Tibial nerve (tissue), 4 donors: ENCODE measurements around the gene TBL2. TPM values are rescaled to one million over a fixed set of nuclear protein-coding genes. Genes with fewer than 3 reads are reported as not detected.

ENCODE experiments used
- DNase-seq, 2 donors: peaks; one replicate each; pipeline ENCODE4 v3.0.0-alpha.2; 2019; ENCODE audit warnings: low spot score in 2 of 2
- H3K27ac ChIP-seq, 4 donors: fragments of 200-600 bp; sonication (generic) in 3 of 4; one replicate each; pipeline ENCODE4 v1.5.1; 2017 to 2019; ENCODE audit warnings: mild to moderate bottlenecking in 1 of 4
- H3K27me3 ChIP-seq, 2 donors: fragments of 200-600 bp; sonication (generic) in 1 of 2; one replicate each; pipeline versions ENCODE4 v1.5.1 to v1.6.0; 2017 to 2019
- H3K36me3 ChIP-seq, 3 donors: fragments of 200-600 bp; sonication (generic); one replicate each; pipeline ENCODE4 v1.5.1; 2018 to 2019
- H3K4me1 ChIP-seq, 4 donors: fragments of 200-600 bp; sonication (generic) in 3 of 4; one replicate each; pipeline ENCODE4 v1.5.1; 2017 to 2019
- H3K4me3 ChIP-seq, 4 donors: fragments of 200-600 bp; sonication (generic) in 3 of 4; one replicate each; pipeline ENCODE4 v1.5.1; 2017 to 2019; ENCODE audit warnings: mild to moderate bottlenecking in 1 of 4, moderate library complexity in 1 of 4
- H3K9me3 ChIP-seq, 4 donors: fragments of 200-600 bp; sonication (generic) in 3 of 4; one replicate each; pipeline ENCODE4 v1.5.1; 2017 to 2019
- EP300 ChIP-seq, 2 donors: sonication (generic); formaldehyde crosslinking; IDR thresholded peaks; one replicate each; pipeline ENCODE4 v1.6.1; 2017; ENCODE audit warnings: antibody characterized with exemption in 2 of 2, mild to moderate bottlenecking in 1 of 2
- POLR2A ChIP-seq, 2 donors: fragments of 450-650 bp; IDR thresholded peaks; one replicate each; pipeline ENCODE4 v1.6.1; 2017; ENCODE audit warnings: antibody characterized with exemption in 2 of 2, mild to moderate bottlenecking in 2 of 2, moderate library complexity in 2 of 2
- WGBS, 2 donors: methylation state at CpG; one replicate each; pipeline ENCODE4 v1.1.5; 2018; 5-methylcytosine and 5-hydroxymethylcytosine counted together
- total RNA-seq, 4 donors: library from RNA; depleted of rRNA; stranded (reverse); fragments of >200 nt; gene quantifications; one replicate each; pipeline ENCODE4 v1.1.0, GENCODE V29; 2016
- TF ChIP-seq, protein P1 (sequence below), 5 experiments: fragments of 200-600 bp in 3 of 5; fragments of 450-650 bp in 2 of 5; sonication (generic) in 3 of 5; IDR thresholded peaks; one replicate each; pipeline ENCODE4 v1.5.1; 2016 to 2019; ENCODE audit warnings: antibody characterized with exemption in 5 of 5, mild to moderate bottlenecking in 3 of 5, moderate library complexity in 2 of 5

TBL2 gene
- total RNA-seq, 4 donors from 2014 or later, result 36.6 to 70.8 (median 49.2) TPM

DNA sequence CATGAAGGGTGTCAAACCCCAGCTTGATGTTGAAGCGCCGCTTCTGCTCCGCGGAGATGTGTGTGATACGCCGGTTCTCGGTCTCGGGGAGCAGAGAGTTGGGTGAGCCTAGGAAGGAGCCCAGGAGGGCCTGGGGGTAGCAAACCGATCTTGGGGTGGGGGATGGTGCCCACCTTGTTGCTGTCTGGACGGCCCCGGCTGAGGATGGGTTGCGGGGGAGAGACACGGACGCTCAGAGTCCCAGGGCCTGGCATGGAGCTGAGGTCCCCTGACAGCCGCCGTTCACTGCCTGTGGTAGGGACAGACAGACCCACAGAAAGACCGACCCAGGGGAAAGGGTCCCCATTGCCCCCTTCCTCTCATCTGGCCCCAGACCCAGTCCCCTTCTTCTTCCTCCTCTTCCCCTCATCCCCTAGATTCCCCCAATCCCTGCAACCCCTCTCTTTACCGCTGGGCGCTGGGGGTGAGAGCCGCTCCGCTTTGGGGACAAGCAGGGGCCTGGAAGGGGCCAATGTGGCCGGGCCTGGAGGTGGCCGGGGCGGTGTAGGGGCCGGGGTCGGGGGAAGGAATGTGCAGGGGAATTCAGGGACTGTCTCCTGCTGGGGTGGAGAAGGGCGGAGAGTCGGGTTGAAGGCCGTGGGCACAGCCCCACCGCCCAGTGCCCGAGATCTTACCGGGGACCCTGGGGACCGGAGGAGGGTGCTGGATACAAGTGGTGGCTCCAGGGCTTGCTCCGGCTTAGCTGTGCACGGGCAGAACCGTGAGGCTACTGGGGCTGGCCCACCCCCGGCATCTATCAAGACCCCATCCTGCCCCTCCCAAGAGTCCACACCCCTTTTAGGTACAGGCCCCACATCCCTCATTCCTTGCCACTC, 18.0 kb upstream of the TBL2 start:
- H3K27ac ChIP-seq, result no peak overlapping the region
- H3K9me3 ChIP-seq, result no peaks in the 10 kb centered on the region
- H3K36me3 ChIP-seq, result no peaks in the 10 kb centered on the region
- no peaks in the 10 kb centered on the region for H3K4me1 ChIP-seq
- 54 to 59% methylated on average over 36 to 37 of the region's 37 CpGs for WGBS, 2 donors
- no peak for DNase-seq
- H3K27me3 ChIP-seq, result peaks cover 0 to 16% of the 10 kb centered on the region in 2 donors
- TF ChIP-seq, protein P1, sequence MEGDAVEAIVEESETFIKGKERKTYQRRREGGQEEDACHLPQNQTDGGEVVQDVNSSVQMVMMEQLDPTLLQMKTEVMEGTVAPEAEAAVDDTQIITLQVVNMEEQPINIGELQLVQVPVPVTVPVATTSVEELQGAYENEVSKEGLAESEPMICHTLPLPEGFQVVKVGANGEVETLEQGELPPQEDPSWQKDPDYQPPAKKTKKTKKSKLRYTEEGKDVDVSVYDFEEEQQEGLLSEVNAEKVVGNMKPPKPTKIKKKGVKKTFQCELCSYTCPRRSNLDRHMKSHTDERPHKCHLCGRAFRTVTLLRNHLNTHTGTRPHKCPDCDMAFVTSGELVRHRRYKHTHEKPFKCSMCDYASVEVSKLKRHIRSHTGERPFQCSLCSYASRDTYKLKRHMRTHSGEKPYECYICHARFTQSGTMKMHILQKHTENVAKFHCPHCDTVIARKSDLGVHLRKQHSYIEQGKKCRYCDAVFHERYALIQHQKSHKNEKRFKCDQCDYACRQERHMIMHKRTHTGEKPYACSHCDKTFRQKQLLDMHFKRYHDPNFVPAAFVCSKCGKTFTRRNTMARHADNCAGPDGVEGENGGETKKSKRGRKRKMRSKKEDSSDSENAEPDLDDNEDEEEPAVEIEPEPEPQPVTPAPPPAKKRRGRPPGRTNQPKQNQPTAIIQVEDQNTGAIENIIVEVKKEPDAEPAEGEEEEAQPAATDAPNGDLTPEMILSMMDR (IDR thresholded peaks at IDR 0.05), result no peak
- TF ChIP-seq EP300 (IDR thresholded peaks at IDR 0.05) (no peak), POLR2A (IDR thresholded peaks at IDR 0.05) (no peak)
- no peak overlapping the region for H3K4me3 ChIP-seq

DNA sequence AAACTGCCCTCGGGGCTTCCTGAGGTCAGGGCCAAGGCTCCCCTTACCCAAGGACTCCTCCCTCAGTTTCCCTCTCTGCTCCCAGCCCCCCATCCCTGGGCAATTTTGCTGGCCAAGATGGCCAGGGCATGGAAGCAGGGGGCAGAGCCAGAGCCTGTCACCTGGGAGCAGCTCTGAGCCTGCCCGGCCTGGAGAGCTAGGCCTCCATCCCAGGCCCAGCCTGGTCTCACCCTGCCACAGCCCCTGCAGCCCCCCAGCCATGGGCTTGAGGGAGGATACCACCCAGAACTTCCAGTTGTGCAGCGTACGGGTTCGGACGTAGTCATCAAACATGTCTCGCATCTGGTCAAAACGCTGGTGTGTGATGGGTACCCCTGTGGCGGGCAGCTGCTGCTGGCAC, 17.0 kb upstream of the TBL2 start:
- TF ChIP-seq EP300 (IDR thresholded peaks at IDR 0.05), result no peak
- TF ChIP-seq POLR2A (IDR thresholded peaks at IDR 0.05), result no peak
- TF ChIP-seq, protein P1 (IDR thresholded peaks at IDR 0.05), result no peak
- 86 to 89% methylated on average over 6 of the region's 9 CpGs for WGBS, 2 donors
- H3K4me1 ChIP-seq, result no peaks in the 10 kb centered on the region
- H3K9me3 ChIP-seq, result no peaks in the 10 kb centered on the region
- H3K27me3 ChIP-seq, result peaks cover 0 to 16% of the 10 kb centered on the region in 2 donors
- no peak overlapping the region for H3K4me3 ChIP-seq
- no peak overlapping the region for H3K27ac ChIP-seq
- DNase-seq, result no peak
- no peaks in the 10 kb centered on the region for H3K36me3 ChIP-seq

DNA sequence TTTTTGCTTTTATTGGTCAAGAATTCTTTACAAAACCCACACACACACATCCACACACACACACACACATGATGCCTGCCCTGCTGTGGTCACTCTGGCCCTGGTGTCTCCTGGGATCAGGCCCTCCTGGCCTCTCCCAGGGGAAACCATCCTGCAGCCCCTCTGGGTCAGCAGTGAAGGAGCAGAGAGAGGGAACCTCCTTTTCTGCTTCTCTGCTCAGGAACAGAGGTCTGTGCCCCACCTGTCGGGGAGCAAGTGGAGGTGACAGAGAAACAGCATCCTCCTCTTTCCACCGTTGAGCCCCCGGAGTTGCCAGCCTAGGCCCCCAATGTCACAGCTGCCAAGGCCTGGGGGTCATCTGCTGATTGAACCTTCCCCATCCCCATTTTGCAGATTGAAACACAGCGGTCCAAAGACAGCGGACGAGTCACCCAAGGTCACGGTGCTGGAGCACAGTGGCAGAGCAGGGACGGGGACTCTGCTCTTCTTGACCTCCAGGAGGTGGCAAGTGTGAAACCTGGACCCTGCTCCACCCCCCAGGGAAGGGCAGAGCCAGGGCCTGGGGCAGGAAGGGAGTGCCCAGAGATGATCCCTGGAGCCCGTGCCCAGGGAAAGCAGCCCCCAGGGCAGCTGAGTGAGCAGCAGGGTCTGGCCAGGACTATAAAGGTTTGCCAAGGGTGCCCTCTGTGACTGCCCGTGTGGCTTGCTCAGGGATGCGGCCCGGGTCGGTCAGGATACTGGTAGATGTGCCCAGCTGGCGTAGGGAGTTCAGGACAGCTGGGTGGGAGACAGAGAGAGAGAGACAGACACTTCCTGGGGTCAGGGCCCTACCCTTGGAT, 15.0 kb upstream of the TBL2 start:
- Histone ChIP-seq H3K9me3 (no peaks in the 10 kb centered on the region), H3K4me1 (no peaks in the 10 kb centered on the region), H3K36me3 (no peaks in the 10 kb centered on the region), H3K4me3 (no peak overlapping the region), H3K27me3 (peaks cover 0 to 16% of the 10 kb centered on the region in 2 donors), H3K27ac (no peak overlapping the region)
- TF ChIP-seq EP300 (IDR thresholded peaks at IDR 0.05) (no peak), POLR2A (IDR thresholded peaks at IDR 0.05) (no peak)
- TF ChIP-seq, protein P1 (IDR thresholded peaks at IDR 0.05), result no peak
- DNase-seq, result no peak
- WGBS, 2 donors, result 71 to 72% methylated on average over 11 to 14 of the region's 14 CpGs

DNA sequence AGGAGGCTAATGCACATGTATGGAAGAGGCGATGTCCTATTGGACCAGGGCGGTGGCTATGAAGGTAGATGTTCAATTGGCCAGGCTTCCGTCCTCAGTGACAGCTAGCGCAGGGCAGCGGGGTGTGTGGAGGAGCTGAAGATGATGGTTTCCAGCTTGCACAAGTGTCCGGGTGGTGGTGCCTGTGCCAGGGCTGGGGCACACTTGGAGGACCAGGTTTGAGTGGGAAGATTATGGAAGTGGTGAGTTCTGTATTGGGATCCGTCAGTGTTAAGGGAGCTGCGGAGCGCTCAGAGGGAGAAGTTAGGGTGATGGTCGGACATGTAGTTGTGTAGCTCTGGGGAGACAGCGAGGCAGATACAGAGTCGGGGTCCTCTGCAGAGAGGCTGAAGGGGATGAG, 8.5 kb upstream of the TBL2 start:
- TF ChIP-seq EP300 (IDR thresholded peaks at IDR 0.05) (no peak), POLR2A (IDR thresholded peaks at IDR 0.05) (no peak)
- TF ChIP-seq, protein P1 (IDR thresholded peaks at IDR 0.05), result no peak
- Histone ChIP-seq H3K4me3 (no peak overlapping the region), H3K4me1 (peaks cover 0 to 9% (median 0%) of the 10 kb centered on the region in 4 donors), H3K27me3 (no peaks in the 10 kb centered on the region), H3K36me3 (no peaks in the 10 kb centered on the region), H3K27ac (no peak overlapping the region), H3K9me3 (no peaks in the 10 kb centered on the region)
- DNase-seq, result no peak
- WGBS, 2 donors, result 92 to 93% methylated on average over 12 of the region's 12 CpGs

DNA sequence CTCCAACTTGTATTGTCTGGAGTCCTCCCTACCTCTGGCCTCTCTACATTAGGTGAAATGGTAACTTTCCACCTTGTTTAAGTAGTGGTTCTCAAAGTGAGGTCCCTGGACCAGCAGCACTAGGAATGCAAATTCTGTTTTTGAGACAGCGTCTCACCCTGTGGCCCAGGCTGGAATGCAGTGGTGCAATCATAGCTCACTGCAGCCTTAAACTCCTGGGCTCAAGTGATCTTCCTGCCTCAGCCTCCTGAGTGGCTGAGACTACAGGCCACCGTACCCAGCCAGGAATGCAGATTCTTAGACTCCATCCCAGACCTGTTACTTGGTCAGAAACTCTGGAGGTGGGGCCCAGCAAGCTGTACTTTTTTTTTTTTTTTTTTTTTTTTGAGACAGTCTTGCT, 6.8 kb upstream of the TBL2 start:
- H3K4me3 ChIP-seq, result no peak overlapping the region
- TF ChIP-seq, protein P1 (IDR thresholded peaks at IDR 0.05), result no peak
- TF ChIP-seq EP300 (IDR thresholded peaks at IDR 0.05) (no peak), POLR2A (IDR thresholded peaks at IDR 0.05) (no peak)
- no peak overlapping the region for H3K27ac ChIP-seq
- peaks cover 0 to 10% (median 0%) of the 10 kb centered on the region in 4 donors for H3K4me1 ChIP-seq
- no peaks in the 10 kb centered on the region for H3K9me3 ChIP-seq
- H3K27me3 ChIP-seq, result no peaks in the 10 kb centered on the region
- 64 to 65% methylated on average over 2 of the region's 2 CpGs for WGBS, 2 donors
- DNase-seq, result no peak
- no peaks in the 10 kb centered on the region for H3K36me3 ChIP-seq
